Upper lobe of left lung (tissue), 6 donors: Measurements from ENCODE around the gene JCAD. TPM values are rescaled to one million over a fixed set of nuclear protein-coding genes. Genes with fewer than 3 reads are reported as not detected.
"Not testable (repeated sequence)": the region's sequence is repeated elsewhere in the genome, so short reads cannot be mapped to it uniquely, and the experiment has no call there.

Experiments
- ATAC-seq, 2 donors: fragments of 200-7000 bp; cut with Tn5 transposase; one replicate each; pipeline ENCODE4 v1.9.1; 2022; ENCODE audit warnings: mild to moderate bottlenecking in 2 of 2, moderate library complexity in 2 of 2; ENCODE audit not compliant: low FRiP score in 2 of 2
- DNase-seq, 2 donors: peaks; one replicate each; pipeline ENCODE4 v3.0.0-alpha.2; 2019 to 2020
- H3K27ac ChIP-seq, 4 donors: fragments of 200-600 bp; sonication (generic); one replicate each; pipeline ENCODE4 v1.5.1; 2016 to 2019
- H3K27me3 ChIP-seq, 4 donors: fragments of 200-600 bp; sonication (generic); one replicate each; pipeline ENCODE4 v1.5.1; 2017 to 2019
- H3K36me3 ChIP-seq, 4 donors: fragments of 200-600 bp; sonication (generic); one replicate each; pipeline ENCODE4 v1.5.1; 2016 to 2019
- H3K4me1 ChIP-seq, 4 donors: fragments of 200-600 bp; sonication (generic); one replicate each; pipeline ENCODE4 v1.5.1; 2018 to 2019
- H3K4me3 ChIP-seq, 4 donors: fragments of 200-600 bp; sonication (generic); one replicate each; pipeline ENCODE4 v1.5.1; 2017 to 2019; ENCODE audit warnings: mild to moderate bottlenecking in 2 of 4, moderate library complexity in 1 of 4
- H3K9me3 ChIP-seq, 4 donors: fragments of 200-600 bp; sonication (generic); one replicate each; pipeline ENCODE4 v1.5.1; 2018 to 2019
- EP300 ChIP-seq, 4 donors: sonication (generic); formaldehyde crosslinking; IDR thresholded peaks; one replicate each; pipeline ENCODE4 v1.5.1; 2017; ENCODE audit warnings: antibody characterized with exemption in 4 of 4, control low read depth in 2 of 4
- POLR2A ChIP-seq, 4 donors: fragments of 450-650 bp; IDR thresholded peaks; one replicate each; pipeline ENCODE4 v1.5.1; 2016 to 2017; ENCODE audit warnings: antibody characterized with exemption in 4 of 4, mild to moderate bottlenecking in 2 of 4
- POLR2AphosphoS5 ChIP-seq, 2 donors: sonication (generic); formaldehyde crosslinking; IDR thresholded peaks; one replicate each; pipeline ENCODE4 v1.5.1; 2017; ENCODE audit warnings: antibody characterized with exemption in 2 of 2
- WGBS, 2 donors: methylation state at CpG; one replicate each; pipeline ENCODE4 v1.1.5; 2017 to 2018; 5-methylcytosine and 5-hydroxymethylcytosine counted together
- total RNA-seq, 6 donors: library from RNA; depleted of rRNA in 4 of 6; stranded (reverse); fragments of >200 nt in 4 of 6; gene quantifications; one replicate each; pipeline versions ENCODE4 v1.1.0 to v1.2.1, GENCODE V29; 2016 to 2021
- TF ChIP-seq, protein P1 (sequence below), 6 experiments: fragments of 450-650 bp in 4 of 6; fragments of 200-600 bp in 2 of 6; sonication (generic) in 2 of 6; IDR thresholded peaks; one replicate each; pipeline ENCODE4 v1.5.1; 2016 to 2019; ENCODE audit warnings: antibody characterized with exemption in 6 of 6
- donor health status: DM: no; HTN: no; CAD: no; lungs with moderate emphysema.
- donor health status: DM: no; HTN: yes; CAD: no; lungs with severe emphysema.

JCAD gene
- total RNA-seq, 6 donors from 2014 or later = 16.8 to 83.7 (median 37.6) TPM

DNA sequence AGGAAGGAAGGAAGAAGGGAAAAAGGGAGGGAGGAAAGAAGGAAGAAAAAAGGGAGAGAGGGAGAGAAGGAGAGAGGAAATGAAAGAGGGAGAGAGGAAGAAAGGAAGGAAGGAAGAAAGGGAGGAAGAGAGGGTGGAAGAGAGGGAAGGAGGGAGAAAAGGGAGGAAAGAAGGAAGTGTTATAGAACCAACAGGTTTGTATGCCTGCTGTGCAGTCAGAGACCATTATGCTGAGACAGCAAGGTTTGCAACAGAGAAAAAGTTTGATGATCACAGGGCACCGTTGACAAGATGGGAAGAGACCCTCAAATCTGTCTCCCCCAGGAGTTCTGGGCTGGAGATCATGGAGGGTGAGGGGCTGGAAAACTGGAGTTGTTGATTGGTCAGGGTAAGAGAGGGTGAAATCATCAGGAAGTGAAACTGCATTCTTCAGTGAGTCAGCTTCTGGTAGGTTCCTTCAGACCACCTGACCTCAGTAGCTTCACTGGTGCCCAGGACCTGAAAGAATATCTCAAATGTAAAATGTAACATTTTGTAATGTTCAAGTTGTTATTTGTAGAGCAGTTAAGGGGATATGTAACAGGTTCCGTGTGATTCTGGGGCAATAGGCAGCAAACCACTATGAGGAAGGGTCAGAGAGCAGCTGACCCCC lies 76.3 kb downstream of the JCAD start:
- Histone ChIP-seq H3K4me3 (no peak overlapping the region), H3K27ac (no peak overlapping the region), H3K4me1 (no peaks in the 10 kb centered on the region), H3K9me3 (peaks cover 0 to 10% (median 8%) of the 10 kb centered on the region in 4 donors), H3K36me3 (no peaks in the 10 kb centered on the region), H3K27me3 (no peaks in the 10 kb centered on the region)
- TF ChIP-seq EP300 (IDR thresholded peaks at IDR 0.05) = no peak
- no peak for TF ChIP-seq POLR2AphosphoS5 (IDR thresholded peaks at IDR 0.05)
- TF ChIP-seq, protein P1, sequence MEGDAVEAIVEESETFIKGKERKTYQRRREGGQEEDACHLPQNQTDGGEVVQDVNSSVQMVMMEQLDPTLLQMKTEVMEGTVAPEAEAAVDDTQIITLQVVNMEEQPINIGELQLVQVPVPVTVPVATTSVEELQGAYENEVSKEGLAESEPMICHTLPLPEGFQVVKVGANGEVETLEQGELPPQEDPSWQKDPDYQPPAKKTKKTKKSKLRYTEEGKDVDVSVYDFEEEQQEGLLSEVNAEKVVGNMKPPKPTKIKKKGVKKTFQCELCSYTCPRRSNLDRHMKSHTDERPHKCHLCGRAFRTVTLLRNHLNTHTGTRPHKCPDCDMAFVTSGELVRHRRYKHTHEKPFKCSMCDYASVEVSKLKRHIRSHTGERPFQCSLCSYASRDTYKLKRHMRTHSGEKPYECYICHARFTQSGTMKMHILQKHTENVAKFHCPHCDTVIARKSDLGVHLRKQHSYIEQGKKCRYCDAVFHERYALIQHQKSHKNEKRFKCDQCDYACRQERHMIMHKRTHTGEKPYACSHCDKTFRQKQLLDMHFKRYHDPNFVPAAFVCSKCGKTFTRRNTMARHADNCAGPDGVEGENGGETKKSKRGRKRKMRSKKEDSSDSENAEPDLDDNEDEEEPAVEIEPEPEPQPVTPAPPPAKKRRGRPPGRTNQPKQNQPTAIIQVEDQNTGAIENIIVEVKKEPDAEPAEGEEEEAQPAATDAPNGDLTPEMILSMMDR (IDR thresholded peaks at IDR 0.05) = no peak
- no peak for TF ChIP-seq POLR2A (IDR thresholded peaks at IDR 0.05)
- WGBS, 2 donors = 90 to 100% methylated on average over 2 of the region's 2 CpGs
- ATAC-seq (no peak), DNase-seq (no peak)

DNA sequence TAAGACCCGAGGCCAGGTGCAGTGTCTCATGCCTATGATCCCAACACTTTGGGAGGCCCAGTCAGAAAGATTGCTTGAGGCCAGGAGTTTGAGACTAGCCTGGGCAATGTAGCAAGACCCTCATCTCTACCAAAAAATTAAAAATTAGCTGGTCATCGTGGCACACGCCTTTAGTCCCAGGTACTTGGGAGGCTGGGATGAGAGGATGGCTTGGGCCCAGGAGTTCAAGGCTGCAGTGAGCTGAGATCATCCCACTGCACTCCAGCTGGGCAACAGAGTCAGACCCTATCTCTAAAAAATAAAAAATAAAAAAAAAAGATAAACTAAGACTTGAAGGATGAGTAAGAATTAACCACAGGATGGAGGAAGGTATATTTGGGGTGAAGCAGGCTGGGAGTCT lies 77.9 kb downstream of the JCAD start:
- no peak for DNase-seq
- Histone ChIP-seq H3K4me3 (no peak overlapping the region), H3K27me3 (no peaks in the 10 kb centered on the region), H3K36me3 (no peaks in the 10 kb centered on the region), H3K9me3 (peaks cover 0 to 10% (median 8%) of the 10 kb centered on the region in 4 donors), H3K27ac (no peak overlapping the region), H3K4me1 (no peaks in the 10 kb centered on the region)
- TF ChIP-seq POLR2AphosphoS5 (IDR thresholded peaks at IDR 0.05) = no peak
- TF ChIP-seq, protein P1 (IDR thresholded peaks at IDR 0.05) = no peak
- TF ChIP-seq POLR2A (IDR thresholded peaks at IDR 0.05) = no peak
- TF ChIP-seq EP300 (IDR thresholded peaks at IDR 0.05) = no peak
- ATAC-seq = no peak
- 93 to 98% methylated on average over 3 of the region's 3 CpGs for WGBS, 2 donors

DNA sequence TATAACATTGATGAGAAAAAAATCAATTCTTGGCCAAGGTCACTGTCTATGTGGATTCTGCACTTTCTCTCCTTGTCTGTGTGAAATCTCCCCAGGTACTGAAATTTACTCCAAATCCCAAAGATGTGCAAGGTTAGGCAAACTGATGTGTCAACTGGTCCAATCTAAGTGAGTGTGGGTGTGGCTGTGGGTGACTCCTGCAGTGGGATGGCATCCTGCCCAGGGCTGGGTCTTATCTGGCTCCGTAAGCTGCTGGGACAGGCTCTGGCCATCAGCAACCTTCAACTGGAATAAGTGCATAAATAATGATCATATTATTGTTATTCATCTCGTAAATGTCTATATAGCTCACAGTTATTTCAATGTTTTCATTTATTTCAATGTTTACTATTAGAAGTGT lies 79.3 kb downstream of the JCAD start:
- Histone ChIP-seq H3K27ac (no peak overlapping the region), H3K27me3 (no peaks in the 10 kb centered on the region), H3K9me3 (peaks cover 0 to 10% (median 8%) of the 10 kb centered on the region in 4 donors), H3K4me1 (no peaks in the 10 kb centered on the region), H3K36me3 (no peaks in the 10 kb centered on the region), H3K4me3 (no peak overlapping the region)
- DNase-seq = no peak
- no peak for ATAC-seq
- TF ChIP-seq EP300 (IDR thresholded peaks at IDR 0.05) = no peak
- no peak for TF ChIP-seq POLR2AphosphoS5 (IDR thresholded peaks at IDR 0.05)
- no peak for TF ChIP-seq POLR2A (IDR thresholded peaks at IDR 0.05)
- TF ChIP-seq, protein P1 (IDR thresholded peaks at IDR 0.05) = no peak
- 78 to 87% methylated on average over 2 of the region's 2 CpGs for WGBS, 2 donors

DNA sequence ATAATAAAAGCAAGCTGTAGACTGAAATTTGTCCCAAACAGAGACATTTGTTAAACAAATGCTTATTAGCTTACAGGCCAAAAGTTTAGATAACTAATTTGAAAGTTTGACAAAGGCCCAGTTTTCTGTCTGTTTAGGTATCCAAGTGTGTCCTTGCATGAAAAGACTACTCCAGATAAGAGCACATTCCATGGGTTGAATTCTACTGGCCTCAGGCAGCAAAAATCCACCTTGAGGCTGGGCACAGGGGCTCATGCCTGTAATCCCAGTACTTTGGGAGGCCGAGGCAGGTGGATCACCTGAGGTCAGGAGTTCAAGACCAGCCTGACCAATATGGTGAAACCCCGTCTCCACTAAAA lies 80.0 kb downstream of the JCAD start:
- H3K27me3 ChIP-seq, H3K36me3 ChIP-seq, H3K4me1 ChIP-seq, H3K4me3 ChIP-seq, ATAC-seq, DNase-seq, H3K27ac ChIP-seq: not testable (repeated sequence)
- peaks cover 0 to 10% (median 8%) of the 10 kb centered on the region in 4 donors for H3K9me3 ChIP-seq
- 53 to 88% methylated on average over 2 of the region's 2 CpGs for WGBS, 2 donors

DNA sequence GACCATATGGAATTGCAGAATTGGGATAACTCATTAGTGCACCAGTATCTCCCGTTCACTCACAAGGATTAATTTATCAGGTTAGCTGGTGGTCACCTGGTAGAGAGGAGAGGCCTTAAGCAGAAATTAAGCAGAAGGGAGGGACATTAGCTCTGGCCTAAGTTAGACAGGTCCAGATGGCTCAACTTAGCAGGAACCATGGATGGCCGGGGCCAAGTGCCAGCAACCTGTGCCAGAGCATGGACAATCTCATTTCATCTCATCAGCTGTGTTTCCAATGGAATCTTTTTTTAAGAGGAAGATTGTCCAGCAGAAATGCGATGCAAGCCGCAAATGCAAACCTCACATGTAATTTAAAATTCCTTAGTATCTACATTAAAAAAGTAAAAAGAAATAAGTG lies 82.2 kb downstream of the JCAD start:
- Histone ChIP-seq H3K27me3 (no peaks in the 10 kb centered on the region), H3K36me3 (no peaks in the 10 kb centered on the region), H3K9me3 (no peaks in the 10 kb centered on the region), H3K4me1 (no peaks in the 10 kb centered on the region), H3K4me3 (no peak overlapping the region), H3K27ac (no peak overlapping the region)
- DNase-seq (no peak), ATAC-seq (no peak)
- TF ChIP-seq, protein P1 (IDR thresholded peaks at IDR 0.05) = no peak
- WGBS, 2 donors = 69 to 88% methylated on average over 4 of the region's 4 CpGs
